GM21576 (cell line): Measurements from ENCODE around the gene PDZD4.

Source experiments
- ATAC-seq: cut with Tn5 transposase; IDR thresholded peaks from one replicate; pipeline ENCODE4 v1.9.1; 2021; ENCODE audit warnings: mild to moderate bottlenecking, moderate library complexity; ENCODE audit not compliant: unreplicated experiment

PDZD4 gene

DNA sequence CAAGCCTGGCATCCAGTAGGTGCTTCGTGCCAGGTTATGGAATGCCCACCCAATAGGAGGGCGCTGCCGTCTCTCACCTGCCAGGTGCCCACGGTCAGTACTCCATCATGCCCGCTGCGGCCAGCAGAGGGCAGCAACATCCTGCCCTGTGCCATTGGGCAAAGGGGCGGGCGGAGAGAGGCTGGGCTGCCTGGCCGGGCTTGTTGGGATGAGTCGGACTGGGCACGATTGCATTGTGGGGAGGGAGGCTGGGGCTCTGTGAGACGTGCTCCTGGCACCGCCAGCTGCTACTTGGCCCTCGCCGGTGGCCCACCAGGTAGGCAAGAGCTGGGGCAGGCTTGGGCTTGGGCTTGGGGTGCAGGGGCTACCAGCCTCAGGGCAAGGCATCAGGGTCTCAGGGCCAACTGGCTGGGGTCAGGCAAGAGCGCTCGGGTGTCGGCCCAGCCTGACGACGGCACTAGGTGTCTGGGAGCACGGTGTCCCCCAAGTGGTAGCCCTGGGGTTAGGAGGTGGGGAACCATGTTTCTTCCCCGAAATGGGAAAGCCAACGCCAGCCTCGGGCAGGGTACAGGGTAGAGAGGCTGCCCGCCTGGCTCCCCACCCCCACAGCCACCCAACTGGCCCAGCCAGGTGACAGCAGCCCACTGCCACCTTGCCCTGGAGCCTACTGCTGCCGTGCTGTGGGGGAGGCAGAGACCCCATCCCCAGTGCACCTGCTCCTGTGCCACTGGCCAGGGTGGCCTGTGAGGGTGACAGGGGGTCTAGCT is 66.2 kb downstream of the PDZD4 start, which contains the start of gene PLXNB3:
Gene PLXNB3, plus strand, starts transcription at position 261 of the 767 bp plus-strand sequence. CDS start 1,287 bp downstream, outside the sequence.
- ATAC-seq = peak; percentile 66

DNA sequence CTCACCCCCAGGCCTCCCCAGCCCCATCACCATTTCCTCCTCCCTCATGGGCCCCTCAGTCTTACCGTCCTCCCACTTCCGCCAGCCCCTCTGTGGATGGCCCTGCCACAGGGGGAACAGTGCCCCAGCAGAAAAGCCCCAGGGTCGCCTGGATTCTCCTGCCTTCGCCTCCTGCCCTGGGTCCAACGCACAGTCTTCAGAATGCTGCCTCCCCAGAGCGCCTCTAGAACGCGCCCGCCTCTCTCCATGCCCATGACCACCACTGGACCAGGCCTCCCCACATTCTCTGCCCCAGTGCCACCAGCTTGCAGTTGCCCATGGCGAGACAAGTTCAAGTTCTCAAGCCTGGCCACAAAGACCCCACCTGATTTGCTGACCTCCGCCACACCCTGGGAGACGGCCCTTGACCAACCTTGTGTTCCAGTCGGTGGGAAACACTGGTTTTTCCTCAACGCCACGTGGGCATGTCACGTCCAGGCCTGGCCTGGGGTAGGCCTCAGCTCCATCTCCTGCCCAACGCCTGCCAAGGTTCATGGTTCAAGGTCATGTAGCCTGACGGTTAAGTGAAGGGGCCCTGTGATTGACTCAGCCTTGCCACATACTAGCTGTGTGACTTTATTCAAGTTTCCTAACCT is 66.9 kb downstream of the PDZD4 start:
- no peak for ATAC-seq

DNA sequence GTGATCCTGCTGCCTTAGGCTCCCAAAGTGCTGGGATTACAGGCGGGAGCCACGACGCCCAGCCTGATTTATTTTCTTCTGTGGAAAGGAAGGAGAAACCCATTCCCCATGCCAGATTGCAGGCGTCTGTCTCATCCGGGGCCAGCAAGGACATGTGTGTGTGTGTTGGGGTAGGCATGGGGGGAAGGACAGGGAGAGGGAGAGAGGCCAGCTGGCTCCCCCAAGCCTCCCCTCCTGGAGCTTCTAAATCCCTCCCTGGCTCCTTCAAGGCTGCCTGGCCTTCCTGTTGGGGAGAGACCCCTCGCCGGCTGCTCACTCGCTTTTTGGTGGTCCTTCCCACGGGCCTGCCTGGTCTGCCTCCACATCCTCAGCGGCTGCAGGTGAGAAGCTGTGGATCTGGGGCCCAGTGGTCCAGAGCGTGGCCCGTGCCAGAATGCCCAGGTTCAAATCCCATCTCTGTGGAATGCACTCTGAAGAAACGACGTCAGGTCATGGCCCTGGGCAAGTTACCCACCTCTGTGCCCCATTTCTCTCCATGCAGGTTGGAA is 67.6 kb downstream of the PDZD4 start:
- ATAC-seq = no peak

DNA sequence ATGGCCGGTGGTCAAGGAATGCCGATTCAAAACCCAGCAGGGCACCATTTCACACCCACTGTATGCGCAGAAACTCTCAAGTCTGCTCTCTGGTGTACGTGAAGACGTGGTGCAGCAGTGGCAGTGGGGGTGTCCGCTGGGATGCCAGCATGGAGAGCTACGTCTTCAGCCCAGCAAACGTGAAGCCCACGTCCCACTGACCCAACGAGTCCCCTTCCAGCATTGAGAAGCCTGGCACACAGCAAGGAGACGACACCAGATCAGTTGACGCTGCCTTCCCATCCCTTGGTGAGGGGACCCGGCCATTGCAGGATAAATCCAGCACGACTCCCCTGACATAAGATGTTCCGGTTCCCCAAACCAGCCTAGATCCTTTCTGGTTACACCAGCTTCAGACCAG is 68.5 kb downstream of the PDZD4 start:
- ATAC-seq = no peak

DNA sequence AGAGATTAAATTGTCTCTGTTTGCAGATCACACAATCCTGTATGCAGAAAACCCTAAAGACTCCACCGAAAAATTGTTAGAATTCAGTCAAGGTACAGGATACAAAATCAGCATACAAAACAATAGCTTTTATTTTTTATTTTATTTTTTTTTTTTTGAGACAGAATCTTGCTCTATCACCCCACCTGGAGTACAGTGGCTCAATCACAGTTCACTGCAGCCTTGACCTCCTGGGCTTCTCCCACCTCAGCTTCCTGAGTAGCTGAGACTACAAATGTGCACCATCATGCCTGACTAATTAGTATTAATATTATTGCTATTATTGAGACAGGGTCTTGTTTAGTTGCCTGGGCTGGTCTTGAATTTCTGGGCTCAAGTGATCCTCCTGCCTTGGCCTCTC is 75.2 kb downstream of the PDZD4 start:
- ATAC-seq = no peak
